ENCODE results near the gene CDC40.
"Not testable (repeated sequence)": the region's sequence is repeated elsewhere in the genome, so short reads cannot be mapped to it uniquely, and the experiment has no call there.

Gene CDC40

GRCh38 chr6:110201151-110201884 lies 21.1 kb downstream of the CDC40 start:
- no peak for DNase-seq (ENCODE audit: low spot score)

GRCh38 chr6:110207652-110208051 lies 27.4 kb downstream of the CDC40 start:
- no peak for DNase-seq (ENCODE audit: low spot score)

GRCh38 chr6:110211753-110212152 lies 31.5 kb downstream of the CDC40 start:
- no peak for DNase-seq (ENCODE audit: low spot score)

- no peak for DNase-seq (ENCODE audit: low spot score)
Measured at GRCh38 chr6:110214338-110214737, 34.1 kb downstream of the CDC40 start.

- no peak for DNase-seq (ENCODE audit: low spot score)
Measured at GRCh38 chr6:110216140-110216539, 35.9 kb downstream of the CDC40 start.

GRCh38 chr6:110217266-110217665 lies 37.0 kb downstream of the CDC40 start:
- peak; percentile 21 for DNase-seq (ENCODE audit: low spot score)

- DNase-seq (ENCODE audit: low spot score), result no peak
Measured at GRCh38 chr6:110221738-110222137, 41.5 kb downstream of the CDC40 start.

GRCh38 chr6:110226261-110226660 lies 46.0 kb downstream of the CDC40 start:
- no peak for DNase-seq (ENCODE audit: low spot score)

GRCh38 chr6:110232450-110232849 lies 52.2 kb downstream of the CDC40 start:
- no peak for DNase-seq (ENCODE audit: low spot score)

- DNase-seq (ENCODE audit: low spot score), result no peak
Measured at GRCh38 chr6:110233770-110234374, 53.6 kb downstream of the CDC40 start.

- not testable (repeated sequence) for DNase-seq (ENCODE audit: low spot score)
Measured at GRCh38 chr6:110236007-110236406, 55.8 kb downstream of the CDC40 start.

GRCh38 chr6:110239526-110240274 lies 59.5 kb downstream of the CDC40 start:
- DNase-seq (ENCODE audit: low spot score), result no peak

GRCh38 chr6:110244621-110245020 lies 64.4 kb downstream of the CDC40 start:
- peak; percentile 31 for DNase-seq (ENCODE audit: low spot score)

- DNase-seq (ENCODE audit: low spot score), result no peak
Measured at GRCh38 chr6:110246378-110246777, 66.2 kb downstream of the CDC40 start.

GRCh38 chr6:110246900-110247546 lies 66.8 kb downstream of the CDC40 start:
- no peak for DNase-seq (ENCODE audit: low spot score)

GRCh38 chr6:110250058-110250457 lies 69.8 kb downstream of the CDC40 start:
- no peak for DNase-seq (ENCODE audit: low spot score)

- no peak for DNase-seq (ENCODE audit: low spot score)
Measured at GRCh38 chr6:110250838-110251237, 70.6 kb downstream of the CDC40 start.

- DNase-seq (ENCODE audit: low spot score), result peak; percentile 55
Measured at GRCh38 chr6:110255211-110255750, 75.1 kb downstream of the CDC40 start.

- no peak for DNase-seq (ENCODE audit: low spot score)
Measured at GRCh38 chr6:110256366-110256765, 76.1 kb downstream of the CDC40 start.

- no peak for DNase-seq (ENCODE audit: low spot score)
Measured at GRCh38 chr6:110265273-110265672, 85.0 kb downstream of the CDC40 start.

GRCh38 chr6:110266996-110267395 lies 86.8 kb downstream of the CDC40 start:
- DNase-seq (ENCODE audit: low spot score), result no peak

- no peak for DNase-seq (ENCODE audit: low spot score)
Measured at GRCh38 chr6:110269623-110270022, 89.4 kb downstream of the CDC40 start.
